Kidney (tissue), 14 donors: ENCODE data around the gene PRR5L. TPM values are rescaled to one million over a fixed set of nuclear protein-coding genes. Genes with fewer than 3 reads are reported as not detected.
A peak's percentile ranks its signal among the peaks of the same experiment; 100 is the strongest.

Experiments
- DNase-seq, 5 donors: peaks; one replicate each; pipeline ENCODE4 v3.0.0-alpha.2; 2013 to 2020
- FAIRE-seq: peaks from 2 replicates; lab custom pipeline; 2012; peaks lifted over from hg19 to GRCh38; lab: Jason Lieb, UNC
- H3K27ac ChIP-seq, 2 donors: one replicate each; pipeline ENCODE4 v1.7.0; 2013; ENCODE audit warnings: low read depth in 2 of 2, low read length in 2 of 2, inconsistent platforms in 1 of 2
- H3K27me3 ChIP-seq: one replicate; pipeline ENCODE4 v1.7.1; 2013; ENCODE audit warnings: low read length, inconsistent platforms; ENCODE audit not compliant: control insufficient read depth, insufficient read depth
- H3K36me3 ChIP-seq, 3 donors: one replicate each; pipeline versions ENCODE4 v1.7.0 to v1.7.1; 2013; ENCODE audit warnings: low read length in 3 of 3, control low read depth in 1 of 3, inconsistent platforms in 1 of 3; ENCODE audit not compliant: insufficient read depth in 3 of 3, control insufficient read depth in 2 of 3
- H3K4me1 ChIP-seq, 3 donors: one replicate each; pipeline versions ENCODE4 v1.7.0 to v1.7.1; 2013; ENCODE audit warnings: low read length in 3 of 3, inconsistent platforms in 1 of 3, low read depth in 1 of 3; ENCODE audit not compliant: control insufficient read depth in 2 of 3, insufficient read depth in 2 of 3
- H3K4me3 ChIP-seq, 3 donors: one replicate each; pipeline versions ENCODE4 v1.7.0 to v1.8.1; 2013; ENCODE audit warnings: low read length in 3 of 3, control low read depth in 1 of 3, inconsistent platforms in 1 of 3
- H3K9ac ChIP-seq, 3 donors: one replicate each; pipeline versions ENCODE4 v1.7.0 to v1.7.1; 2013; ENCODE audit warnings: low read length in 3 of 3, control low read depth in 1 of 3, inconsistent platforms in 1 of 3
- H3K9me3 ChIP-seq, 3 donors: one replicate each; pipeline versions ENCODE4 v1.7.0 to v1.7.1; 2013; ENCODE audit warnings: low read length in 3 of 3, control low read depth in 1 of 3, inconsistent platforms in 1 of 3; ENCODE audit not compliant: control insufficient read depth in 2 of 3, insufficient read depth in 1 of 3
- CTCF ChIP-seq: IDR thresholded peaks from 3 replicates; pipeline ENCODE4 v1.5.1; 2012; ENCODE audit warnings: mild to moderate bottlenecking, moderate library complexity, borderline replicate concordance; ENCODE audit not compliant: insufficient read depth; ENCODE audit errors: extremely low read depth
- intact Hi-C: fragments of 100-400 bp; cut with DNase I; formaldehyde crosslinking; loops from one replicate; pipeline ENCODE4 v1.11.1; 2022
- polyA plus RNA-seq: library from polyadenylated mRNA; stranded (reverse); fragments of 350-450 nt; fragmentation: Illumina TruSeq; extraction: RNeasy Lipid Tissue Mini Kit (QIAGEN cat#74804); gene quantifications from one replicate; pipeline ENCODE4 v1.2.3, GENCODE V29; 2014; ENCODE audit warnings: low read depth, low replicate concordance; ENCODE audit not compliant: insufficient read depth
- total RNA-seq: library from RNA; stranded (reverse); fragmentation: NEBNext Ultra II Directional; extraction: Animal tissue kit (Norgen Biotek cat#: 25700); gene quantifications from one replicate; pipeline ENCODE4 v1.2.1, GENCODE V29; 2021
- donor health status: control.
- donor health status: control.
- donor health status: control.
- donor health status: control.
- donor health status: control.
- donor health status: DM: yes; HTN: yes; CAD: no.
- donor health status: Normal renal cell carcinoma (clear cell type).

PRR5L gene
- total and polyA plus RNA-seq, 2 donors from 2014 or later, result 6.3 to 17.5 TPM

- peaks cover 0 to 3% (median 3%) of the 10 kb centered on the region in 3 donors for H3K36me3 ChIP-seq
- no peak for TF ChIP-seq CTCF
- no peak for FAIRE-seq
- no peak overlapping the region for H3K27ac ChIP-seq
- no peak overlapping the region for H3K4me3 ChIP-seq
- H3K27me3 ChIP-seq, result no peaks in the 10 kb centered on the region
- H3K9me3 ChIP-seq, result no peaks in the 10 kb centered on the region
- intact Hi-C loops, result no loop called here
- DNase-seq, result no peak
- no peak overlapping the region for H3K9ac ChIP-seq
- H3K4me1 ChIP-seq, result no peaks in the 10 kb centered on the region
These were observed 103.7 kb downstream of the PRR5L start for GRCh38 chr11:36399745-36400144.

DNA sequence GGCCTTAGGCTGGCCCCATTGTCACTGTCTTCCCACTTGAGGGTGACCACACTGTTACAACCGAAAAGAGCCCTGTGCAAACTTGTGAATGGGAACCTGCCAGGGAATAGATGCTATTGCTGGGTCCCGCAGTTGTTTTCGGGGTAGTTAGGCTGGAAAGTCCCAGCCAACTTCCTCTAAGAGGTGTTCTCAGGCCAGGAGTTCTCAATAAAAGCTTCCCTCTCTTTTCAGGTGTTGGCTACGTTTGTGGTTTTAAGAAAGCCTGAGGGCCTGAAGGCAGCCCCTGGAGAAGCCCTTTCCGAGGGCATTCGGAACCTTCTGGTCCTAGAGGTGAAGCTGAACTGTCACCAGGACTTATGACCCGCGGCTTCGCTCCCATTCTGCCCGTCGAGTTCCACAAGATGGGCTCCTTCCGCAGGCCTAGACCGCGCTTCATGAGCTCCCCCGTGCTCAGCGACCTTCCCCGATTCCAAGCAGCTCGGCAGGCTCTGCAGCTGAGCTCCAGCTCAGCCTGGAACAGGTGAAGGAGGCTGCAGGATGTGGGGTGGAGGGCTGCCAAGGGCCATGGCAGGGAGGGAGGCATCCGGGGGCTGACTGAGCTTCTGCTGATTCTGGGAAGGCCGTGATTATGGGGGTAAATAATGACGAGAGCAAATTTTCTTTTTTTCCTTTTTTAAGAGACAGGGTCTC, 104.8 kb downstream of the PRR5L start:
- peaks cover 0 to 3% (median 3%) of the 10 kb centered on the region in 3 donors for H3K36me3 ChIP-seq
- no peaks in the 10 kb centered on the region for H3K27me3 ChIP-seq
- no peaks in the 10 kb centered on the region for H3K4me1 ChIP-seq
- no peak overlapping the region for H3K4me3 ChIP-seq
- FAIRE-seq (no peak), DNase-seq (peak in 1 of 5 donors; percentile 67)
- no peak for TF ChIP-seq CTCF
- H3K9me3 ChIP-seq, result no peaks in the 10 kb centered on the region
- intact Hi-C loops, result no loop called here
- H3K27ac ChIP-seq, result no peak overlapping the region
- no peak overlapping the region for H3K9ac ChIP-seq

GRCh38 chr11:36402568-36403170, 106.6 kb downstream of the PRR5L start:
- FAIRE-seq (no peak), DNase-seq (no peak)
- Histone ChIP-seq H3K9ac (no peak overlapping the region), H3K4me1 (no peaks in the 10 kb centered on the region), H3K36me3 (no peaks in the 10 kb centered on the region), H3K27ac (no peak overlapping the region), H3K9me3 (no peaks in the 10 kb centered on the region), H3K4me3 (no peak overlapping the region), H3K27me3 (no peaks in the 10 kb centered on the region)
- no peak for TF ChIP-seq CTCF
- intact Hi-C loops, result no loop called here
